Peyer's patch (tissue), 4 donors: Measurements from ENCODE around the gene LRFN5.

Source experiments
- CTCF ChIP-seq, 6 experiments: fragments of 450-650 bp in 4 of 6; fragments of 200-600 bp in 2 of 6; sonication (generic) in 1 of 6; IDR thresholded peaks; one replicate each; pipeline ENCODE4 v1.5.1; 2017 to 2019; ENCODE audit warnings: antibody characterized with exemption in 6 of 6, mild to moderate bottlenecking in 3 of 6, moderate library complexity in 1 of 6
- POLR2A ChIP-seq, 2 donors: fragments of 450-650 bp; IDR thresholded peaks; one replicate each; pipeline ENCODE4 v1.5.1; 2017; ENCODE audit warnings: antibody characterized with exemption in 2 of 2, mild to moderate bottlenecking in 2 of 2, moderate library complexity in 2 of 2

GRCh38 chr14:41865894-41866293 is 259.2 kb downstream of the LRFN5 start:
- TF ChIP-seq CTCF (IDR thresholded peaks at IDR 0.05) (no peak), POLR2A (IDR thresholded peaks at IDR 0.05) (no peak)
